Endodermal cell (in vitro differentiated cells): ENCODE data around the gene GLT8D2. TPM values are rescaled to one million over a fixed set of nuclear protein-coding genes. Genes with fewer than 3 reads are reported as not detected.
"Not testable (repeated sequence)": the region's sequence is repeated elsewhere in the genome, so short reads cannot be mapped to it uniquely, and the experiment has no call there.

Experiments
- DNase-seq: peaks from one replicate; pipeline ENCODE4 v3.0.0-alpha.2; 2017
- H3K27ac ChIP-seq: 2 replicates; pipeline ENCODE4 v1.5.1; 2013; ENCODE audit warnings: mild to moderate bottlenecking, low read depth, low read length, moderate library complexity
- H3K27me3 ChIP-seq: 2 replicates; pipeline ENCODE4 v1.6.1; 2013; ENCODE audit warnings: mild to moderate bottlenecking, low read length, moderate library complexity; ENCODE audit not compliant: insufficient read depth, control insufficient read depth, poor library complexity, severe bottlenecking
- H3K36me3 ChIP-seq: 2 replicates; pipeline ENCODE4 v1.7.0; 2013; ENCODE audit warnings: mild to moderate bottlenecking, low read length, moderate library complexity; ENCODE audit not compliant: control insufficient read depth, insufficient read depth
- H3K4me1 ChIP-seq: one replicate; pipeline ENCODE4 v1.7.0; 2013; ENCODE audit warnings: low read length; ENCODE audit not compliant: control insufficient read depth, insufficient read depth
- H3K4me3 ChIP-seq: 2 replicates; pipeline ENCODE4 v1.5.1; 2013; ENCODE audit warnings: mild to moderate bottlenecking, low read length, moderate library complexity
- H3K9ac ChIP-seq: 2 replicates; pipeline ENCODE4 v1.6.1; 2013; ENCODE audit warnings: mild to moderate bottlenecking, low read length, moderate library complexity; ENCODE audit not compliant: poor library complexity, severe bottlenecking; ENCODE audit errors: extremely low read depth
- H3K9me3 ChIP-seq: 2 replicates; pipeline ENCODE4 v1.6.1; 2013; ENCODE audit warnings: mild to moderate bottlenecking, low read length, moderate library complexity; ENCODE audit not compliant: control insufficient read depth
- H3K27ac Mint-ChIP-seq: 2 replicates; pipeline ENCODE4 v1.8.0; 2020; ENCODE audit warnings: mixed read lengths
- H3K27me3 Mint-ChIP-seq: 2 replicates; pipeline ENCODE4 v1.8.0; 2021; ENCODE audit warnings: mild to moderate bottlenecking, mixed read lengths; ENCODE audit not compliant: insufficient read depth
- H3K36me3 Mint-ChIP-seq: 2 replicates; pipeline ENCODE4 v1.8.0; 2020; ENCODE audit warnings: low read depth, mixed read lengths
- H3K4me1 Mint-ChIP-seq: 2 replicates; pipeline ENCODE4 v1.8.0; 2020; ENCODE audit warnings: mixed read lengths
- H3K4me3 Mint-ChIP-seq: 2 replicates; pipeline ENCODE4 v1.8.0; 2020; ENCODE audit warnings: mild to moderate bottlenecking, moderate library complexity, mixed read lengths
- H3K9me3 Mint-ChIP-seq: 2 replicates; pipeline ENCODE4 v1.8.0; 2020; ENCODE audit warnings: mild to moderate bottlenecking, mixed read lengths
- CTCF ChIP-seq: fragments of 200-600 bp; sonication (generic); conservative IDR thresholded peaks from 2 replicates; pipeline ENCODE4 v1.5.0; 2021; ENCODE audit warnings: antibody characterized with exemption, mild to moderate bottlenecking
- WGBS, 2 experiments: methylation state at CpG; one replicate each; pipeline versions ENCODE4 v1.1.5 to v1.1.7; 2013; ENCODE audit warnings: missing lambda C conversion rate in 2 of 2, mixed read lengths in 1 of 2; ENCODE audit not compliant: insufficient coverage in 1 of 2, insufficient read length in 1 of 2; 5-methylcytosine and 5-hydroxymethylcytosine counted together
- total RNA-seq, 2 donors: library from RNA; stranded (reverse); fragmentation: NEBNext Ultra II Directional in 1 of 2; extraction: Animal tissue kit (Norgen Biotek cat#: 25700) in 1 of 2; gene quantifications; 2 replicates in 1 of 2; 3 replicates in 1 of 2; pipeline ENCODE4 v1.2.1, GENCODE V29; 2021

GLT8D2 gene
- total RNA-seq, 2 donors from 2014 or later: 0.69 to 1.3 TPM

GRCh38 chr12:104023710-104024109 lies 26.3 kb downstream of the GLT8D2 start:
- Histone ChIP-seq H3K9me3 (peaks cover 12% of the 10 kb centered on the region), H3K36me3 (no peaks in the 10 kb centered on the region), H3K27me3 (no peaks in the 10 kb centered on the region), H3K27ac (no peak overlapping the region), H3K9ac (no peak overlapping the region), H3K4me1 (no peaks in the 10 kb centered on the region), H3K4me3 (no peak overlapping the region)
- WGBS, 2 experiments: 75% methylated on average over 1 of the region's 2 CpGs; no CpG with 5 or more reads in 1 of the 2 experiments
- DNase-seq: no peak
- H3K9me3 Mint-ChIP-seq: peaks cover 14% of the 10 kb centered on the region
- no peak overlapping the region for H3K27ac Mint-ChIP-seq
- no peak for TF ChIP-seq CTCF
- H3K4me1 Mint-ChIP-seq: no peaks in the 10 kb centered on the region
- no peak overlapping the region for H3K4me3 Mint-ChIP-seq
- H3K27me3 Mint-ChIP-seq: peaks cover 18% of the 10 kb centered on the region
- H3K36me3 Mint-ChIP-seq: no peaks in the 10 kb centered on the region

GRCh38 chr12:104022786-104023185 lies 27.2 kb downstream of the GLT8D2 start:
- H3K27ac ChIP-seq: no peak overlapping the region
- Mint-ChIP-seq H3K27me3 (peaks cover 18% of the 10 kb centered on the region), H3K9me3 (peaks cover 14% of the 10 kb centered on the region), H3K36me3 (no peaks in the 10 kb centered on the region), H3K27ac (no peak overlapping the region), H3K4me1 (no peaks in the 10 kb centered on the region), H3K4me3 (no peak overlapping the region)
- TF ChIP-seq CTCF: no peak
- H3K4me1 ChIP-seq: no peaks in the 10 kb centered on the region
- WGBS, 2 experiments: 38 to 80% methylated on average over 1 to 3 of the region's 3 CpGs
- H3K4me3 ChIP-seq: no peak overlapping the region
- H3K36me3 ChIP-seq: no peaks in the 10 kb centered on the region
- no peaks in the 10 kb centered on the region for H3K27me3 ChIP-seq
- no peak for DNase-seq
- H3K9me3 ChIP-seq: peaks cover 12% of the 10 kb centered on the region
- no peak overlapping the region for H3K9ac ChIP-seq

- H3K9ac ChIP-seq, H3K36me3 ChIP-seq, H3K4me3 Mint-ChIP-seq, H3K27me3 ChIP-seq, H3K27ac ChIP-seq, DNase-seq, H3K4me3 ChIP-seq, H3K36me3 Mint-ChIP-seq, H3K27ac Mint-ChIP-seq, H3K4me1 ChIP-seq, H3K4me1 Mint-ChIP-seq: not testable (repeated sequence)
- H3K9me3 ChIP-seq: peaks cover 12% of the 10 kb centered on the region
- peaks cover 18% of the 10 kb centered on the region for H3K27me3 Mint-ChIP-seq
- H3K9me3 Mint-ChIP-seq: peaks cover 14% of the 10 kb centered on the region
- 82 to 90% methylated on average over 1 of the region's 1 CpG for WGBS, 2 experiments
These were observed 28.1 kb downstream of the GLT8D2 start for GRCh38 chr12:104021862-104022261.

- Mint-ChIP-seq H3K27ac (no peak overlapping the region), H3K4me1 (no peaks in the 10 kb centered on the region), H3K27me3 (no peaks in the 10 kb centered on the region), H3K9me3 (peaks cover 9% of the 10 kb centered on the region), H3K36me3 (no peaks in the 10 kb centered on the region), H3K4me3 (no peak overlapping the region)
- Histone ChIP-seq H3K4me1 (no peaks in the 10 kb centered on the region), H3K9me3 (no peaks in the 10 kb centered on the region), H3K4me3 (no peak overlapping the region), H3K27me3 (no peaks in the 10 kb centered on the region), H3K9ac (no peak overlapping the region), H3K27ac (no peak overlapping the region), H3K36me3 (no peaks in the 10 kb centered on the region)
- no peak for DNase-seq
- no peak for TF ChIP-seq CTCF
- 71 to 96% methylated on average over 3 to 4 of the region's 4 CpGs for WGBS, 2 experiments
These were observed 37.7 kb downstream of the GLT8D2 start for GRCh38 chr12:104012331-104012730.
